Measurements from ENCODE around the gene SH3BGRL2.

DNA sequence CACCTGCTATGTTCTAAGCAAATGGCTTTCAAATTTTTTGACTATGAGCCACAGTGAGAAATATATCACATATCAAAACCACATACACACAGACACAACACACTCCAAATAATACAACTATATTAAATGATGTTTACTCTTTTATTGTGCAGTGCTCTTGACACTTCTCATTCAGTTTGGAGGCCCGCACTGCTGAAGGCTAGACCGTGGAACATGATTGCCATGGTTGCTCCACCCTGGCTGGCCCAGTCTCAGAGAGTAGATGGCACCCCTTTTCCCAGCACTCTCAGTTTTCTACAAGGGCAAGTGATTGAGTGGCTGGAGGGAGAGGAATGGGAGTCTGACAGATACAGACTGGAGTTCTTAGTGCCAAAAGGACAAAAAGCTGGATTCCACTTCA lies 86.9 kb downstream of the SH3BGRL2 start:
- TF ChIP-seq, protein P1, sequence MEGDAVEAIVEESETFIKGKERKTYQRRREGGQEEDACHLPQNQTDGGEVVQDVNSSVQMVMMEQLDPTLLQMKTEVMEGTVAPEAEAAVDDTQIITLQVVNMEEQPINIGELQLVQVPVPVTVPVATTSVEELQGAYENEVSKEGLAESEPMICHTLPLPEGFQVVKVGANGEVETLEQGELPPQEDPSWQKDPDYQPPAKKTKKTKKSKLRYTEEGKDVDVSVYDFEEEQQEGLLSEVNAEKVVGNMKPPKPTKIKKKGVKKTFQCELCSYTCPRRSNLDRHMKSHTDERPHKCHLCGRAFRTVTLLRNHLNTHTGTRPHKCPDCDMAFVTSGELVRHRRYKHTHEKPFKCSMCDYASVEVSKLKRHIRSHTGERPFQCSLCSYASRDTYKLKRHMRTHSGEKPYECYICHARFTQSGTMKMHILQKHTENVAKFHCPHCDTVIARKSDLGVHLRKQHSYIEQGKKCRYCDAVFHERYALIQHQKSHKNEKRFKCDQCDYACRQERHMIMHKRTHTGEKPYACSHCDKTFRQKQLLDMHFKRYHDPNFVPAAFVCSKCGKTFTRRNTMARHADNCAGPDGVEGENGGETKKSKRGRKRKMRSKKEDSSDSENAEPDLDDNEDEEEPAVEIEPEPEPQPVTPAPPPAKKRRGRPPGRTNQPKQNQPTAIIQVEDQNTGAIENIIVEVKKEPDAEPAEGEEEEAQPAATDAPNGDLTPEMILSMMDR (IDR thresholded peaks at IDR 0.05; ENCODE audit: low read depth, low read length): no peak
- TF ChIP-seq EZH2phosphoT487 (IDR thresholded peaks at IDR 0.05; ENCODE audit: low read depth): no peak

All from OCI-LY3 (cell line).